WTC11 (cell line): ENCODE data around the gene BCL2L11.

ENCODE experiments used
- CTCF ChIP-seq: fragments of 200-600 bp; IDR thresholded peaks from 2 replicates; pipeline ENCODE4 v1.8.0; 2022; ENCODE audit warnings: antibody characterized with exemption
- ETV6 ChIP-seq: sonication (generic); formaldehyde crosslinking; IDR thresholded peaks from 2 replicates; pipeline ENCODE4 v1.8.1; 2022; ENCODE audit warnings: mild to moderate bottlenecking, missing genetic modification reagents
- IRF2 ChIP-seq: sonication (generic); formaldehyde crosslinking; IDR thresholded peaks from 2 replicates; pipeline ENCODE4 v1.8.0; 2022; ENCODE audit warnings: low read depth, missing genetic modification reagents, borderline replicate concordance
- MLX ChIP-seq: sonication (generic); formaldehyde crosslinking; IDR thresholded peaks from 2 replicates; pipeline ENCODE4 v1.8.1; 2023; ENCODE audit warnings: mild to moderate bottlenecking, missing genetic modification reagents, moderate library complexity
- ZNF416 ChIP-seq: fragments of 250-450 bp; sonication (Bioruptor Pico); IDR thresholded peaks from 2 replicates; pipeline ENCODE4 v1.9.0; 2021; ENCODE audit warnings: mild to moderate bottlenecking, inconsistent platforms

GRCh38 chr2:111142101-111142500, 21.4 kb downstream of the BCL2L11 start:
- no peak for TF ChIP-seq MLX
- TF ChIP-seq ETV6 = no peak
- TF ChIP-seq IRF2 (CRISPR knock-in tag) = no peak
- no peak for TF ChIP-seq ZNF416
- no peak for TF ChIP-seq CTCF
